ENCODE data around the gene SLC2A5. TPM values are rescaled to one million over a fixed set of nuclear protein-coding genes. Genes with fewer than 3 reads are reported as not detected.
"Not testable (repeated sequence)": the region's sequence is repeated elsewhere in the genome, so short reads cannot be mapped to it uniquely, and the experiment has no call there.

The SLC2A5 gene
- total RNA-seq, 1 donor from 2014 or later, result 8.1 TPM

DNA sequence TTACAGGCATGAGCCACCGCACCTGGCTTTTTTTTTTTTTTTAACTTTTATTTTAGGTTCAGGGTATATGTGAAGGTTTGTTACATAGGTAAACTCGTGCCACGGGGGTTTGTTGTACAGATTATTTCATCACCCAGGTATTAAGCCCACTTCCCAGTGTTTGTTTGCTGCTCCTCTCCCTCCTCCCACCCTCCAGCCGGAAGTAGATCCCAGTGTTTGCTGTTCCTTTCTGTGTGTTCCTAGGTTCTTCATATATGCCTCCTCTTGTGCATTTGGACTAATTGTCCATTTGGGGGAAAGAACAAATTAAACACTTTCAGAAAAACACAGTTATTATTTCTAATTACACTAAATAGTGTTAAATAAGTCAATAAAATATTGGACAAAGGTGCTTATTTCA lies 42.1 kb downstream of the SLC2A5 start:
- TF ChIP-seq POLR2AphosphoS5 (IDR thresholded peaks at IDR 0.05; ENCODE audit: insufficient read depth in 1 of 2, low read depth in 1 of 2) (no peak), POLR2A (IDR thresholded peaks at IDR 0.05) (no peak)
- TF ChIP-seq, protein P1, sequence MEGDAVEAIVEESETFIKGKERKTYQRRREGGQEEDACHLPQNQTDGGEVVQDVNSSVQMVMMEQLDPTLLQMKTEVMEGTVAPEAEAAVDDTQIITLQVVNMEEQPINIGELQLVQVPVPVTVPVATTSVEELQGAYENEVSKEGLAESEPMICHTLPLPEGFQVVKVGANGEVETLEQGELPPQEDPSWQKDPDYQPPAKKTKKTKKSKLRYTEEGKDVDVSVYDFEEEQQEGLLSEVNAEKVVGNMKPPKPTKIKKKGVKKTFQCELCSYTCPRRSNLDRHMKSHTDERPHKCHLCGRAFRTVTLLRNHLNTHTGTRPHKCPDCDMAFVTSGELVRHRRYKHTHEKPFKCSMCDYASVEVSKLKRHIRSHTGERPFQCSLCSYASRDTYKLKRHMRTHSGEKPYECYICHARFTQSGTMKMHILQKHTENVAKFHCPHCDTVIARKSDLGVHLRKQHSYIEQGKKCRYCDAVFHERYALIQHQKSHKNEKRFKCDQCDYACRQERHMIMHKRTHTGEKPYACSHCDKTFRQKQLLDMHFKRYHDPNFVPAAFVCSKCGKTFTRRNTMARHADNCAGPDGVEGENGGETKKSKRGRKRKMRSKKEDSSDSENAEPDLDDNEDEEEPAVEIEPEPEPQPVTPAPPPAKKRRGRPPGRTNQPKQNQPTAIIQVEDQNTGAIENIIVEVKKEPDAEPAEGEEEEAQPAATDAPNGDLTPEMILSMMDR (IDR thresholded peaks at IDR 0.05), result no peak
- DNase-seq (ENCODE audit: extremely low spot score in 2 of 2), result no peak
- no peaks in the 10 kb centered on the region for H3K4me1 ChIP-seq

DNA sequence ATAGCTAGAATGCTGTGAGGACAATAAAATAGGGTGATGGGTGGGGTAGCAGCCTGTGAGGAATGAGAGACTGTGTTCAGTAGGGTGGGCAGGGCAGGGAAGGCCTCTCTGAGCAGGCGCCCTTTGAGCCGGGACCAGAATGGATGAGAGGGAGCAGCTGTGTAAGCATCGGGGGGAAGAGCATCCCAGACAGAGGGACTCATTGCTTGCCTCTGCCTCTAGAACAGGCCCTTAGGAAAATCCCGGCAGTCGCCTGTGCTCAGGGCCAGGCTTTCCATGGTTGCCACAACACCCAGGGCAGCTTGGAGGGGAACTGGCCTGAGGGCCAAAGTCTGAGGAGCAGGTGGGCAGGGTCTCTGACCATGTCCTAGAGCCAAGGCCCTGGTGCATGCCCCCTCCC lies 44.0 kb downstream of the SLC2A5 start:
- H3K9me3 ChIP-seq, result no peaks in the 10 kb centered on the region
- no peaks in the 10 kb centered on the region for H3K27me3 ChIP-seq
- no peak overlapping the region for H3K4me3 ChIP-seq
- TF ChIP-seq, protein P1 (IDR thresholded peaks at IDR 0.05), result no peak
- TF ChIP-seq POLR2AphosphoS5 (IDR thresholded peaks at IDR 0.05; ENCODE audit: insufficient read depth in 1 of 2, low read depth in 1 of 2), result no peak
- TF ChIP-seq POLR2A (IDR thresholded peaks at IDR 0.05), result no peak
- no peaks in the 10 kb centered on the region for H3K36me3 ChIP-seq
- H3K4me1 ChIP-seq, result no peaks in the 10 kb centered on the region
- no peak overlapping the region for H3K27ac ChIP-seq
- no peak for DNase-seq (ENCODE audit: extremely low spot score in 2 of 2)
- intact Hi-C loops (cut with DNase I), result no loop called here

More for the DNA sequence above, 42.1 kb downstream of the SLC2A5 start:
- Histone ChIP-seq H3K9me3 (no peaks in the 10 kb centered on the region), H3K27ac (no peak overlapping the region), H3K4me3 (no peak overlapping the region), H3K27me3 (no peaks in the 10 kb centered on the region), H3K36me3 (no peaks in the 10 kb centered on the region)
- intact Hi-C loops (cut with DNase I), result no loop called here

DNA sequence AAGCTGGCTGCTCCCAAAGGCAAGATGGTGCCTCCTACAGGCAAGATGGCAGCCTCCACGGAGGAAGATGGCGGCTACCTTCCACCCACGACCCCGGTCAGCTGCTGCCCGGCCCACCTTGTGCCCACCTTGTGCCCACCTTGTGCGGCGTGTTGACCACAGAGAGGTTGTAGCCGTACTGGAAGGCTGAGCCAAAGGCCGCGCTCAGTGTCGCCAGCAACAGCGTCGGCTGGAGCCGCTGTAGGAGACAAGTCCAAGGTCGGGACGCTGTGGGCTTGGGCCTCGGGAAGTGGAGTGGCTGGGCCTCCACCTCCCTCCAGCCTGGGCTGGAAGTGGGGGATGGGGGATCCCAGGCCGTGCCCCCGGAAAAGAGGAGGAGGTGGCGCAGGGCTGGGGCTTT lies 44.6 kb downstream of the SLC2A5 start:
- Histone ChIP-seq H3K27me3 (no peaks in the 10 kb centered on the region), H3K4me1 (no peaks in the 10 kb centered on the region), H3K27ac (no peak overlapping the region), H3K4me3 (no peak overlapping the region), H3K36me3 (no peaks in the 10 kb centered on the region), H3K9me3 (no peaks in the 10 kb centered on the region)
- intact Hi-C loops (cut with DNase I), result no loop called here
- TF ChIP-seq, protein P1 (IDR thresholded peaks at IDR 0.05), result no peak
- TF ChIP-seq POLR2AphosphoS5 (IDR thresholded peaks at IDR 0.05; ENCODE audit: insufficient read depth in 1 of 2, low read depth in 1 of 2) (no peak), POLR2A (IDR thresholded peaks at IDR 0.05) (no peak)
- DNase-seq (ENCODE audit: extremely low spot score in 2 of 2), result no peak

DNA sequence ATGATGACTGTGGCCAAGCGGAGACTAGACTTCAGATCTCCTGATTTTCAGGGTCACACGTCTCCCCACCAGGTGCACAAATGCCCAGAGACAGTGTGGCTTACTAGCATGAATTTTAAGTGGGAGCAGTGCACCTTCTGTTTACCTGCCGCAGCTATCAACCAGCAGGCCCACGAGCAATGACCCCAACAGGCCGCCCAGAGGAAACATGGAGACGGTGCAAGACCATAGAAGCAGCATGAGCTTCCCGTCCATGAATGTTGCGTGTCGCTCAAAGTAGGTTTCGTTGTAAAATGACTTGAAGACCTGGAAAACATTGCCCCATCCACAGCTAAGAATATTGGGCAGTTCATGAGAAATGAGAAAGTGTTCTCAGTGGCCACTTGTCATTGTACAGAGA lies 46.7 kb downstream of the SLC2A5 start:
- no peaks in the 10 kb centered on the region for H3K36me3 ChIP-seq
- intact Hi-C loops (cut with DNase I), result no loop called here
- H3K9me3 ChIP-seq, result no peaks in the 10 kb centered on the region
- no peaks in the 10 kb centered on the region for H3K4me1 ChIP-seq
- DNase-seq (ENCODE audit: extremely low spot score in 2 of 2), result no peak
- no peak for TF ChIP-seq POLR2AphosphoS5 (IDR thresholded peaks at IDR 0.05; ENCODE audit: insufficient read depth in 1 of 2, low read depth in 1 of 2)
- TF ChIP-seq, protein P1 (IDR thresholded peaks at IDR 0.05), result no peak
- no peak for TF ChIP-seq POLR2A (IDR thresholded peaks at IDR 0.05)
- H3K4me3 ChIP-seq, result no peak overlapping the region
- H3K27me3 ChIP-seq, result no peaks in the 10 kb centered on the region
- H3K27ac ChIP-seq, result no peak overlapping the region

DNA sequence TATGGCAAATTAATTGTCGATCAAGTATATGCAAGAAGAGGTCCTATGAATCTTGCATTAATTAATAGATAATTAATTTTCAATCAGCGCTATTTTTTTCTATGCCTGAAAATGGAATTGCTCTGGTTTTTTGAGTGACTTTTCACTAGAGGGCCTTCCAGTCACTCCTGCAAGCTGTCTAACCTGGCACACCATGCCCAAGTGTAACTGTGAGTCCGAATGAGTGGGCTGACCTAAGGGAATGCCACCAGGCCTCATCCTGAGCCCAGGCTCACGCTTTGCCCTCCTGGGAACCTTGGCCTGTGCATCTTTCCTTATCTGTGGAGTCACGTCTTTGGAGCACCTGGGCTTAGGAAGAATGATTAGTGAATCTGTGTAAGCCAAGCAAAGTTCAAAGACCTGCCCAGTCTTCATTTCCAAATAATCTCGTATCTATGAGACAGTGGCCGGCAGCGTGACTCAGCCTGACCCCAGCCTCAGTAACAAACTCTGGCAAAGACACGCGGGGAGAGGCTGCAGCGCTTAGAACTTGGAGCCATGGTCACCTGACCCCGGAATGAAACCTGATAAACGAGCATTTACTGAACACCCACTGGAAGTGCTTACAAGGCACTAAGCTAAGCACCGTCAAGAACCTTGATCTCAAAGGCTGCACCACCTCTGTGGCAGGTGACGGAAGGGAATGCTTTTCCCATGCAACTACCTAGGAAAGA lies 47.3 kb downstream of the SLC2A5 start:
- H3K27ac ChIP-seq; H3K4me1 ChIP-seq; intact Hi-C loops (cut with DNase I); H3K36me3 ChIP-seq; H3K4me3 ChIP-seq; H3K27me3 ChIP-seq; H3K9me3 ChIP-seq; DNase-seq (ENCODE audit: extremely low spot score in 2 of 2): not testable (repeated sequence)
